Measurements from ENCODE around the gene MYH3. TPM values are rescaled to one million over a fixed set of nuclear protein-coding genes. Genes with fewer than 3 reads are reported as not detected.

Gene MYH3
- total RNA-seq, 1 experiment from 2014 or later, result 0.13 TPM

GRCh38 chr17:10585529-10585928 lies 71.6 kb downstream of the MYH3 start:
- Histone ChIP-seq H3K27ac (no peak overlapping the region), H3K27me3 (replicated peaks) (no peaks in the 10 kb centered on the region), H3K9me3 (replicated peaks) (no peaks in the 10 kb centered on the region), H3K4me3 (no peak overlapping the region), H3K4me1 (replicated peaks) (no peaks in the 10 kb centered on the region), H3K36me3 (no peaks in the 10 kb centered on the region)
- no peak for DNase-seq (ENCODE audit: low read depth in 1 of 2, low spot score in 2 of 2)

GRCh38 chr17:10583834-10584233 lies 73.3 kb downstream of the MYH3 start:
- Histone ChIP-seq H3K36me3 (no peaks in the 10 kb centered on the region), H3K9me3 (replicated peaks) (no peaks in the 10 kb centered on the region), H3K4me1 (replicated peaks) (no peaks in the 10 kb centered on the region), H3K4me3 (no peak overlapping the region), H3K27me3 (replicated peaks) (no peaks in the 10 kb centered on the region), H3K27ac (no peak overlapping the region)
- no peak for DNase-seq (ENCODE audit: low read depth in 1 of 2, low spot score in 2 of 2)

- Histone ChIP-seq H3K27ac (no peak overlapping the region), H3K4me3 (no peak overlapping the region), H3K36me3 (no peaks in the 10 kb centered on the region), H3K9me3 (replicated peaks) (no peaks in the 10 kb centered on the region), H3K27me3 (replicated peaks) (no peaks in the 10 kb centered on the region), H3K4me1 (replicated peaks) (no peaks in the 10 kb centered on the region)
- DNase-seq (ENCODE audit: low read depth in 1 of 2, low spot score in 2 of 2), result no peak
Measured at GRCh38 chr17:10579270-10579669, 77.8 kb downstream of the MYH3 start.

Other genes with a start within 250 kb of the MYH3 start
- 0.03 TPM in 1 of 2 replicates, not detected in the other for gene MYH8, start 235.4 kb downstream of the MYH3 start, total RNA-seq (2014; rRNA removed; shearing (Covaris generic))
- not detected in 2 replicates for gene MYH4, start 187.8 kb downstream of the MYH3 start, total RNA-seq (2014; rRNA removed; shearing (Covaris generic))
- gene MYH1, start 138.8 kb downstream of the MYH3 start, total RNA-seq (2014; rRNA removed; shearing (Covaris generic)), result not detected in 2 replicates
- not detected in 2 replicates for gene MYH2, start 107.7 kb downstream of the MYH3 start, total RNA-seq (2014; rRNA removed; shearing (Covaris generic))
- gene SCO1, start 40.2 kb upstream of the MYH3 start, total RNA-seq (2014; rRNA removed; shearing (Covaris generic)), result 23.5 and 27.1 TPM in 2 replicates
- gene ADPRM, start 40.3 kb upstream of the MYH3 start, total RNA-seq (2014; rRNA removed; shearing (Covaris generic)), result 6.1 and 9.5 TPM in 2 replicates
- gene TMEM220, start 72.7 kb upstream of the MYH3 start, total RNA-seq (2014; rRNA removed; shearing (Covaris generic)), result 1.4 and 2.8 TPM in 2 replicates
- gene TMEM238L, start 146.8 kb upstream of the MYH3 start, total RNA-seq (2014; rRNA removed; shearing (Covaris generic)), result not detected in 2 replicates
- not detected in 2 replicates for gene PIRT, start 180.8 kb upstream of the MYH3 start, total RNA-seq (2014; rRNA removed; shearing (Covaris generic))